IMR-90 (cell line): Measurements from ENCODE around the gene ARPC2. TPM values are rescaled to one million over a fixed set of nuclear protein-coding genes. Genes with fewer than 3 reads are reported as not detected.

ENCODE experiments used
- ATAC-seq: fragments of 200-7000 bp; cut with Tn5 transposase; 2 replicates; pipeline ENCODE4 v1.9.1; 2020; ENCODE audit warnings: low read depth, mild to moderate bottlenecking, moderate library complexity
- BruUV-seq: library from RNA; stranded (reverse); fragments of 400-500 nt; replicated peaks from 2 replicates; lab custom pipeline; 2021; lab: Mats Ljungman, UMichigan
- CTCF ChIA-PET: fragments of 300-600 bp; formaldehyde crosslinking; extraction: SDS; loops from one replicate; lab custom pipeline; 2021; ENCODE audit warnings: antibody characterized with exemption; lab: Yijun Ruan, JAX
- POLR2A ChIA-PET: fragments of 300-600 bp; sonication (Branson Sonifier 250); formaldehyde crosslinking; loops from one replicate; lab custom pipeline; 2022; ENCODE audit warnings: antibody characterized with exemption; ENCODE audit not compliant: unreplicated experiment; lab: Charles Lee
- DNase-seq: peaks from one replicate; pipeline ENCODE4 v3.0.0; 2013
- H2AFZ ChIP-seq: replicated peaks from 2 replicates; pipeline ENCODE3; 2013; ENCODE audit warnings: low read length, mild to moderate bottlenecking; ENCODE audit not compliant: poor library complexity
- H2AK5ac ChIP-seq: 2 replicates; pipeline ENCODE4 v1.6.1; 2013; ENCODE audit warnings: low read depth, low read length, inconsistent platforms
- H2AK9ac ChIP-seq: replicated peaks from 2 replicates; pipeline ENCODE3; 2013; ENCODE audit warnings: mild to moderate bottlenecking, low read depth, low read length, moderate library complexity; ENCODE audit not compliant: poor library complexity
- H2BK120ac ChIP-seq: 2 replicates; pipeline ENCODE4 v1.6.1; 2013; ENCODE audit warnings: low read depth, low read length, inconsistent platforms
- H2BK15ac ChIP-seq: 3 replicates; pipeline ENCODE4 v1.6.1; 2013; ENCODE audit warnings: low read depth, low read length, inconsistent platforms
- H2BK20ac ChIP-seq: 2 replicates; pipeline ENCODE4 v1.6.1; 2013; ENCODE audit warnings: low read depth, mild to moderate bottlenecking, inconsistent platforms, low read length, moderate library complexity
- H2BK5ac ChIP-seq: 2 replicates; pipeline ENCODE4 v1.6.1; 2013; ENCODE audit warnings: mild to moderate bottlenecking, low read depth, low read length, inconsistent platforms; ENCODE audit not compliant: poor library complexity, severe bottlenecking
- H3K14ac ChIP-seq: replicated peaks from 2 replicates; pipeline ENCODE4 v1.6.1; 2013; ENCODE audit warnings: low read depth, low read length, inconsistent platforms
- H3K18ac ChIP-seq: 2 replicates; pipeline ENCODE4 v1.6.1; 2013; ENCODE audit warnings: low read depth, low read length, control low read depth
- H3K23ac ChIP-seq: 2 replicates; pipeline ENCODE4 v1.6.1; 2013; ENCODE audit warnings: low read depth, low read length, inconsistent platforms
- H3K27ac ChIP-seq: 2 replicates; pipeline ENCODE4 v1.5.1; 2013; ENCODE audit warnings: mild to moderate bottlenecking, control low read depth, low read length; ENCODE audit not compliant: insufficient read depth
- H3K27me3 ChIP-seq: 2 replicates; pipeline ENCODE4 v1.6.1; 2013; ENCODE audit warnings: low read length; ENCODE audit not compliant: control insufficient read depth, insufficient read depth
- H3K36me3 ChIP-seq: 2 replicates; pipeline ENCODE4 v1.6.1; 2013; ENCODE audit warnings: low read length, mixed read lengths; ENCODE audit not compliant: control insufficient read depth, insufficient read depth
- H3K4ac ChIP-seq: 2 replicates; pipeline ENCODE4 v1.6.1; 2013; ENCODE audit warnings: low read depth, low read length, inconsistent platforms
- H3K4me1 ChIP-seq: 2 replicates; pipeline ENCODE4 v1.6.1; 2013; ENCODE audit warnings: low read length, mixed read lengths; ENCODE audit not compliant: control insufficient read depth, insufficient read depth
- H3K4me2 ChIP-seq: 2 replicates; pipeline ENCODE4 v1.6.1; 2013; ENCODE audit warnings: low read depth, mild to moderate bottlenecking, control low read depth, low read length, moderate library complexity
- H3K4me3 ChIP-seq: 2 replicates; pipeline ENCODE4 v1.5.1; 2013; ENCODE audit warnings: low read depth, mild to moderate bottlenecking, control low read depth, low read length, moderate library complexity; ENCODE audit not compliant: insufficient read depth
- H3K56ac ChIP-seq: 2 replicates; pipeline ENCODE4 v1.6.1; 2013; ENCODE audit warnings: low read length, inconsistent platforms; ENCODE audit not compliant: insufficient read depth; ENCODE audit errors: extremely low read depth
- H3K79me1 ChIP-seq, 2 experiments: 2 replicates each; pipeline ENCODE4 v1.6.1; 2013; ENCODE audit warnings: low read length in 2 of 2, inconsistent platforms in 1 of 2, low read depth in 1 of 2
- H3K9ac ChIP-seq: 2 replicates; pipeline ENCODE4 v1.6.1; 2013; ENCODE audit warnings: low read depth, low read length, control low read depth
- H3K9me1 ChIP-seq: 2 replicates; pipeline ENCODE4 v1.6.1; 2013; ENCODE audit warnings: low read length, inconsistent platforms; ENCODE audit not compliant: insufficient read depth
- H3K9me3 ChIP-seq: 2 replicates; pipeline ENCODE4 v1.6.1; 2013; ENCODE audit warnings: low read length; ENCODE audit not compliant: control insufficient read depth, insufficient read depth
- H4K20me1 ChIP-seq: 2 replicates; pipeline ENCODE4 v1.6.1; 2013; ENCODE audit warnings: low read length, inconsistent platforms; ENCODE audit not compliant: insufficient read depth
- H4K5ac ChIP-seq: 2 replicates; pipeline ENCODE4 v1.6.1; 2013; ENCODE audit warnings: mild to moderate bottlenecking, low read depth, low read length, control low read depth
- H4K8ac ChIP-seq, 2 experiments: 2 replicates each; pipeline ENCODE4 v1.6.1; 2013; ENCODE audit warnings: low read depth in 2 of 2, low read length in 2 of 2, control low read depth in 1 of 2, inconsistent platforms in 1 of 2
- H4K91ac ChIP-seq: 2 replicates; pipeline ENCODE4 v1.6.1; 2013; ENCODE audit warnings: low read depth, low read length, inconsistent platforms; ENCODE audit not compliant: insufficient read depth
- BHLHE40 ChIP-seq: fragments of 150-350 bp; IDR thresholded peaks from 2 replicates; pipeline ENCODE4 v1.6.1; 2016; ENCODE audit warnings: mild to moderate bottlenecking, low read depth, low read length
- CEBPB ChIP-seq: IDR thresholded peaks from 2 replicates; pipeline ENCODE4 v1.6.1; 2012; ENCODE audit warnings: low read depth, low read length, improper control_type of control experiment
- CHD1 ChIP-seq: IDR thresholded peaks from 2 replicates; pipeline ENCODE4 v1.6.1; 2012; ENCODE audit warnings: low read depth, low read length, improper control_type of control experiment
- CTCF ChIP-seq: conservative IDR thresholded peaks from 2 replicates; pipeline ENCODE4 v1.5.1; 2012; ENCODE audit warnings: mild to moderate bottlenecking, low read depth, low read length, improper control_type of control experiment
- ELK1 ChIP-seq: fragments of 150-350 bp; IDR thresholded peaks from 2 replicates; pipeline ENCODE4 v1.6.1; 2016; ENCODE audit warnings: low read depth, mild to moderate bottlenecking, low read length, moderate library complexity, borderline replicate concordance
- MAFK ChIP-seq: IDR thresholded peaks from 2 replicates; pipeline ENCODE4 v1.6.1; 2012; ENCODE audit warnings: low read depth, low read length, improper control_type of control experiment
- MAZ ChIP-seq: IDR thresholded peaks from 2 replicates; pipeline ENCODE4 v1.6.1; 2012; ENCODE audit warnings: low read depth, mild to moderate bottlenecking, low read length, improper control_type of control experiment, moderate library complexity, borderline replicate concordance
- MXI1 ChIP-seq: IDR thresholded peaks from 2 replicates; pipeline ENCODE4 v1.6.1; 2012; ENCODE audit warnings: low read depth, mild to moderate bottlenecking, low read length, moderate library complexity, borderline replicate concordance
- NFE2L2 ChIP-seq: fragments of 150-350 bp; IDR thresholded peaks from 2 replicates; pipeline ENCODE4 v1.6.1; 2016; ENCODE audit warnings: low read depth, mild to moderate bottlenecking, low read length
- POLR2A ChIP-seq: IDR thresholded peaks from 2 replicates; pipeline ENCODE4 v1.6.1; 2012; ENCODE audit warnings: mild to moderate bottlenecking, low read depth, low read length
- RAD21 ChIP-seq: IDR thresholded peaks from 2 replicates; pipeline ENCODE4 v1.6.1; 2012; ENCODE audit warnings: low read length, improper control_type of control experiment
- RCOR1 ChIP-seq: IDR thresholded peaks from 2 replicates; pipeline ENCODE4 v1.6.1; 2012; ENCODE audit warnings: mild to moderate bottlenecking, low read length, improper control_type of control experiment; ENCODE audit not compliant: insufficient replicate concordance
- SMC3 ChIP-seq: fragments of 150-350 bp; IDR thresholded peaks from 2 replicates; pipeline ENCODE4 v1.6.1; 2016; ENCODE audit warnings: low read depth, mild to moderate bottlenecking, antibody characterized with exemption, low read length, moderate library complexity
- WGBS, 2 experiments: methylation state at CpG; one replicate each; pipeline versions ENCODE4 v1.1.5 to v1.1.7; 2013; ENCODE audit warnings: missing lambda C conversion rate in 2 of 2; ENCODE audit not compliant: insufficient read length in 1 of 2; ENCODE audit errors: extremely low coverage in 2 of 2; 5-methylcytosine and 5-hydroxymethylcytosine counted together
- dilution Hi-C: fragments of 300-500 bp; cut with HindIII; formaldehyde crosslinking; loops from one replicate; pipeline ENCODE4 v1.14.3; 2018; ENCODE audit warnings: low sequenced_read_pairs; ENCODE audit not compliant: unreplicated experiment
- in situ Hi-C: fragments of 300-500 bp; cut with MboI; formaldehyde crosslinking; loops from 3 replicates; pipeline ENCODE4 v1.14.3; 2019; ENCODE audit warnings: low sequenced_read_pairs, inconsistent platforms, mixed read lengths
- intact Hi-C: fragments of 100-400 bp; cut with micrococcal nuclease; formaldehyde crosslinking; loops from 2 replicates; pipeline ENCODE4 v1.10.0; 2022
- polyA plus RNA-seq, 3 experiments: library from polyadenylated mRNA; depleted of rRNA; stranded (reverse); fragments of >200 nt; gene quantifications; 2 replicates each; pipeline ENCODE4 v1.2.3, GENCODE V29; 2012; ENCODE audit warnings: low replicate concordance in 1 of 3
- total RNA-seq: library from RNA; depleted of rRNA; stranded (reverse); fragments of >200 nt; gene quantifications from 2 replicates; pipeline ENCODE4 v1.2.3, GENCODE V29; 2012
- TF ChIP-seq, protein P1 (sequence below): fragments of 150-350 bp; IDR thresholded peaks from 2 replicates; pipeline ENCODE4 v1.6.1; 2017; ENCODE audit warnings: mild to moderate bottlenecking, antibody characterized with exemption, low read length, low read depth

Gene ARPC2
- total and polyA plus RNA-seq, 2 of the 4 experiments (the other 2 are of a cell fraction), result 561 to 635 TPM

DNA sequence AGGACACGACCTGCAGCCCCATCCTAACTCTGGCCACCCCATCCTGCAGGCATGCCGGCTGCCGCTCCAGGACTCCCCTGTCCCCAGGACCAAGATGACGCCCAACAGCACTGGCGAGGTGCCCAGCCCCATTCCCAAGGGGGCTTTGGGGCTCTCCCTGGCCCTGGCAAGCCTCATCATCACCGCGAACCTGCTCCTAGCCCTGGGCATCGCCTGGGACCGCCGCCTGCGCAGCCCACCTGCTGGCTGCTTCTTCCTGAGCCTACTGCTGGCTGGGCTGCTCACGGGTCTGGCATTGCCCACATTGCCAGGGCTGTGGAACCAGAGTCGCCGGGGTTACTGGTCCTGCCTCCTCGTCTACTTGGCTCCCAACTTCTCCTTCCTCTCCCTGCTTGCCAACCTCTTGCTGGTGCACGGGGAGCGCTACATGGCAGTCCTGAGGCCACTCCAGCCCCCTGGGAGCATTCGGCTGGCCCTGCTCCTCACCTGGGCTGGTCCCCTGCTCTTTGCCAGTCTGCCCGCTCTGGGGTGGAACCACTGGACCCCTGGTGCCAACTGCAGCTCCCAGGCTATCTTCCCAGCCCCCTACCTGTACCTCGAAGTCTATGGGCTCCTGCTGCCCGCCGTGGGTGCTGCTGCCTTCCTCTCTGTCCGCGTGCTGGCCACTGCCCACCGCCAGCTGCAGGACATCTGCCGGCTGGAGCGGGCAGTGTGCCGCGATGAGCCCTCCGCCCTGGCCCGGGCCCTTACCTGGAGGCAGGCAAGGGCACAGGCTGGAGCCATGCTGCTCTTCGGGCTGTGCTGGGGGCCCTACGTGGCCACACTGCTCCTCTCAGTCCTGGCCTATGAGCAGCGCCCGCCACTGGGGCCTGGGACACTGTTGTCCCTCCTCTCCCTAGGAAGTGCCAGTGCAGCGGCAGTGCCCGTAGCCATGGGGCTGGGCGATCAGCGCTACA is 45.9 kb downstream of the ARPC2 start:
- no peak overlapping the region for H4K91ac ChIP-seq
- no peak overlapping the region for H4K8ac ChIP-seq
- no peak overlapping the region for H3K4ac ChIP-seq
- no peak overlapping the region for H2AK5ac ChIP-seq
- H3K18ac ChIP-seq, result no peak overlapping the region
- peaks cover 3 to 6% of the 10 kb centered on the region in 2 experiments; a peak in 3 of 4 replicates for H3K79me1 ChIP-seq
- H3K27me3 ChIP-seq, result no peaks in the 10 kb centered on the region
- no peak overlapping the region for H4K5ac ChIP-seq
- dilution Hi-C loops (no loop called here), intact Hi-C loops (no loop called here), in situ Hi-C loops (no loop called here)
- no peak overlapping the region for H3K9ac ChIP-seq
- no peak overlapping the region for H3K4me2 ChIP-seq
- H3K56ac ChIP-seq, result no peak overlapping the region
- BruUV-seq, result no TSS peak
- H3K9me3 ChIP-seq, result no peaks in the 10 kb centered on the region
- H3K9me1 ChIP-seq, result no peaks in the 10 kb centered on the region; the same call in 1 of the 2 replicates
- no peak overlapping the region for H2BK120ac ChIP-seq
- WGBS, 2 experiments, result 90% methylated on average over 28 of the region's 39 CpGs; no CpG with 5 or more reads in 1 of the 2 experiments
- CTCF ChIA-PET, result no interaction called here
- no peak overlapping the region for H2BK5ac ChIP-seq
- no peak for DNase-seq
- no peak for ATAC-seq
- POLR2A ChIA-PET, result no interaction called here
- no peak overlapping the region for H2BK15ac ChIP-seq
- no peak overlapping the region for H2BK20ac ChIP-seq
- H3K27ac ChIP-seq, result no peak overlapping the region
- H3K36me3 ChIP-seq, result peaks cover 41% of the 10 kb centered on the region
- no peak overlapping the region for H2AFZ ChIP-seq
- H2AK9ac ChIP-seq, result no peak overlapping the region
- no peak overlapping the region for H3K14ac ChIP-seq
- H3K23ac ChIP-seq, result no peak overlapping the region
- H3K4me1 ChIP-seq, result peaks cover 12% of the 10 kb centered on the region
- peaks cover 3% of the 10 kb centered on the region; the same call in 1 of the 2 replicates for H4K20me1 ChIP-seq
- H3K4me3 ChIP-seq, result no peak overlapping the region
- TF ChIP-seq SMC3 (no peak), ELK1 (no peak), CTCF (no peak), RAD21 (no peak), NFE2L2 (no peak), MXI1 (no peak), BHLHE40 (no peak), CEBPB (no peak), POLR2A (no peak), CHD1 (no peak), RCOR1 (no peak), MAZ (no peak), MAFK (no peak)
- TF ChIP-seq, protein P1, sequence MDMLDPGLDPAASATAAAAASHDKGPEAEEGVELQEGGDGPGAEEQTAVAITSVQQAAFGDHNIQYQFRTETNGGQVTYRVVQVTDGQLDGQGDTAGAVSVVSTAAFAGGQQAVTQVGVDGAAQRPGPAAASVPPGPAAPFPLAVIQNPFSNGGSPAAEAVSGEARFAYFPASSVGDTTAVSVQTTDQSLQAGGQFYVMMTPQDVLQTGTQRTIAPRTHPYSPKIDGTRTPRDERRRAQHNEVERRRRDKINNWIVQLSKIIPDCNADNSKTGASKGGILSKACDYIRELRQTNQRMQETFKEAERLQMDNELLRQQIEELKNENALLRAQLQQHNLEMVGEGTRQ, result no peak
